ENCODE measurements around the gene KLHL5.

DNA sequence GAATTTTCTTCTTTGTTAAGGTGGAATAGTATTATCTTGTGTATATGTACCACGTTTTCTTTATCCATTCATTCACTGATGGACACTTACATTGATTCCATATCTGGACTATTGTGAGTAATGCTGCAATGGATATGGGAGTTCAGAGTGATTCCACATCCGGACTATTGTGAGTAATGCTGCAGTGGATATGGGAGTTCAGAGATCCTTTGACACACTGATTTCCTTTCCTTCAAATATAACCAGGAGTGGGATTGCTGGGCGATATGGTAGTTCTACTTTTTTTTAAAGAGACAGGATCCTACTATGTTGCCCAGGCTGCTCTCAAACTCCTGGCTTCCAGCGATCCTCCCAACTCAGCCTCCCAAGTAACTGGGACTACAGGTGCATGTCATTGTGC, 41.9 kb upstream of the KLHL5 start:
- TF ChIP-seq, protein P1, sequence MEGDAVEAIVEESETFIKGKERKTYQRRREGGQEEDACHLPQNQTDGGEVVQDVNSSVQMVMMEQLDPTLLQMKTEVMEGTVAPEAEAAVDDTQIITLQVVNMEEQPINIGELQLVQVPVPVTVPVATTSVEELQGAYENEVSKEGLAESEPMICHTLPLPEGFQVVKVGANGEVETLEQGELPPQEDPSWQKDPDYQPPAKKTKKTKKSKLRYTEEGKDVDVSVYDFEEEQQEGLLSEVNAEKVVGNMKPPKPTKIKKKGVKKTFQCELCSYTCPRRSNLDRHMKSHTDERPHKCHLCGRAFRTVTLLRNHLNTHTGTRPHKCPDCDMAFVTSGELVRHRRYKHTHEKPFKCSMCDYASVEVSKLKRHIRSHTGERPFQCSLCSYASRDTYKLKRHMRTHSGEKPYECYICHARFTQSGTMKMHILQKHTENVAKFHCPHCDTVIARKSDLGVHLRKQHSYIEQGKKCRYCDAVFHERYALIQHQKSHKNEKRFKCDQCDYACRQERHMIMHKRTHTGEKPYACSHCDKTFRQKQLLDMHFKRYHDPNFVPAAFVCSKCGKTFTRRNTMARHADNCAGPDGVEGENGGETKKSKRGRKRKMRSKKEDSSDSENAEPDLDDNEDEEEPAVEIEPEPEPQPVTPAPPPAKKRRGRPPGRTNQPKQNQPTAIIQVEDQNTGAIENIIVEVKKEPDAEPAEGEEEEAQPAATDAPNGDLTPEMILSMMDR (IDR thresholded peaks at IDR 0.05): no peak
- no peak for TF ChIP-seq POLR2A (IDR thresholded peaks at IDR 0.05)
